Upper lobe of left lung (tissue), 6 donors: ENCODE data around the gene SBSN. TPM values are rescaled to one million over a fixed set of nuclear protein-coding genes. Genes with fewer than 3 reads are reported as not detected.

Experiments used
- ATAC-seq, 2 donors: fragments of 200-7000 bp; cut with Tn5 transposase; one replicate each; pipeline ENCODE4 v1.9.1; 2022; ENCODE audit warnings: mild to moderate bottlenecking in 2 of 2, moderate library complexity in 2 of 2; ENCODE audit not compliant: low FRiP score in 2 of 2
- DNase-seq, 2 donors: peaks; one replicate each; pipeline ENCODE4 v3.0.0-alpha.2; 2019 to 2020
- H3K27ac ChIP-seq, 4 donors: fragments of 200-600 bp; sonication (generic); one replicate each; pipeline ENCODE4 v1.5.1; 2016 to 2019
- H3K27me3 ChIP-seq, 4 donors: fragments of 200-600 bp; sonication (generic); one replicate each; pipeline ENCODE4 v1.5.1; 2017 to 2019
- H3K36me3 ChIP-seq, 4 donors: fragments of 200-600 bp; sonication (generic); one replicate each; pipeline ENCODE4 v1.5.1; 2016 to 2019
- H3K4me1 ChIP-seq, 4 donors: fragments of 200-600 bp; sonication (generic); one replicate each; pipeline ENCODE4 v1.5.1; 2018 to 2019
- H3K4me3 ChIP-seq, 4 donors: fragments of 200-600 bp; sonication (generic); one replicate each; pipeline ENCODE4 v1.5.1; 2017 to 2019; ENCODE audit warnings: mild to moderate bottlenecking in 2 of 4, moderate library complexity in 1 of 4
- H3K9me3 ChIP-seq, 4 donors: fragments of 200-600 bp; sonication (generic); one replicate each; pipeline ENCODE4 v1.5.1; 2018 to 2019
- EP300 ChIP-seq, 4 donors: sonication (generic); formaldehyde crosslinking; IDR thresholded peaks; one replicate each; pipeline ENCODE4 v1.5.1; 2017; ENCODE audit warnings: antibody characterized with exemption in 4 of 4, control low read depth in 2 of 4
- POLR2A ChIP-seq, 4 donors: fragments of 450-650 bp; IDR thresholded peaks; one replicate each; pipeline ENCODE4 v1.5.1; 2016 to 2017; ENCODE audit warnings: antibody characterized with exemption in 4 of 4, mild to moderate bottlenecking in 2 of 4
- POLR2AphosphoS5 ChIP-seq, 2 donors: sonication (generic); formaldehyde crosslinking; IDR thresholded peaks; one replicate each; pipeline ENCODE4 v1.5.1; 2017; ENCODE audit warnings: antibody characterized with exemption in 2 of 2
- WGBS, 2 donors: methylation state at CpG; one replicate each; pipeline ENCODE4 v1.1.5; 2017 to 2018; 5-methylcytosine and 5-hydroxymethylcytosine counted together
- total RNA-seq, 6 donors: library from RNA; depleted of rRNA in 4 of 6; stranded (reverse); fragments of >200 nt in 4 of 6; gene quantifications; one replicate each; pipeline versions ENCODE4 v1.1.0 to v1.2.1, GENCODE V29; 2016 to 2021
- TF ChIP-seq, protein P1 (sequence below), 6 experiments: fragments of 450-650 bp in 4 of 6; fragments of 200-600 bp in 2 of 6; sonication (generic) in 2 of 6; IDR thresholded peaks; one replicate each; pipeline ENCODE4 v1.5.1; 2016 to 2019; ENCODE audit warnings: antibody characterized with exemption in 6 of 6
- donor health status: DM: no; HTN: no; CAD: no; lungs with moderate emphysema.
- donor health status: DM: no; HTN: yes; CAD: no; lungs with severe emphysema.

The SBSN gene, protein sequence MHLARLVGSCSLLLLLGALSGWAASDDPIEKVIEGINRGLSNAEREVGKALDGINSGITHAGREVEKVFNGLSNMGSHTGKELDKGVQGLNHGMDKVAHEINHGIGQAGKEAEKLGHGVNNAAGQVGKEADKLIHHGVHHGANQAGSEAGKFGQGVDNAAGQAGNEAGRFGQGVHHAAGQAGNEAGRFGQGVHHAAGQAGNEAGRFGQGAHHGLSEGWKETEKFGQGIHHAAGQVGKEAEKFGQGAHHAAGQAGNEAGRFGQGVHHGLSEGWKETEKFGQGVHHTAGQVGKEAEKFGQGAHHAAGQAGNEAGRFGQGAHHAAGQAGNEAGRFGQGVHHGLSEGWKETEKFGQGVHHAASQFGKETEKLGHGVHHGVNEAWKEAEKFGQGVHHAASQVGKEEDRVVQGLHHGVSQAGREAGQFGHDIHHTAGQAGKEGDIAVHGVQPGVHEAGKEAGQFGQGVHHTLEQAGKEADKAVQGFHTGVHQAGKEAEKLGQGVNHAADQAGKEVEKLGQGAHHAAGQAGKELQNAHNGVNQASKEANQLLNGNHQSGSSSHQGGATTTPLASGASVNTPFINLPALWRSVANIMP
- total RNA-seq, result not detected

DNA sequence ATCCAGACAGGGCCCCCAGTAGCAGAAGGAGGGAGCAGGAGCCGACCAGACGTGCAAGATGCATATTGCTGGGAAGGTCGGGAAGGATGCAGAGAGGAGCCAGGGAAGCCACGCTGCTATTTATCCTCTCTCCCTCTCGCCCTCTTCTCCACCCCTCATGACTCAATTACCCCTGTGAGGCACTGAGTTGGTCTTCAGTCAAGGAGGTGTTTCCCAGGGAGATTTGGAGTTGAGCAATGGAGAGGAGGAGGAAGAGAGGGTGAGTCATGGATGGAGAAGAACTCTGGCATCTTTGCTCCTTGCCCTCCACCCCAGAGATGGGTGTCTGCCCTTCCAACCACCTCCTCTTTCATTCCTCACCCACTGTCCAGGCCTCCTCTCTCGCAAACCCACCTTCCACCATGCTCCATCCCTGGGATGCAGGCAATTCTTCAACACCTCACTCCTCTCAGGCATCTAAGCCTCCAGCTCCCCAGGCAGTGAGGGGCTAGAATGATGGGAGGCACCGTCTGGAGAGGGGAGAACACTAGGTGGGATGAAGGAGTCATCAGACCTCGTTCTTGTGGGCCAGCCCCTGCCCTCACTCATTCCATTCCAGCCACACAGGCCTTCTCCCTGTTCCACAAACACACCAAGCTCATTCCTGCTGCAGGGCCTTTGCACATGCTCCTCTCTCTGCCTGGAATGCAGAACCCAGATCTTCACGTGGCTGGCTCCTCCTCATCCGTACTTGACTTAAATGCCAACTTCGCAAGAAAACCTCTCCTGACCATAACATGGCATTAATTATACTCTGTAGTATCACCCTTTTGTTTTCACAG, at the start of gene SBSN:
TSS of gene SBSN (minus strand) at position 94 of the 821 bp plus-strand sequence. CDS start at position 64, 30 bp downstream.
- no peak within 1 kb of the TSS for H3K27ac ChIP-seq
- TF ChIP-seq, protein P1, sequence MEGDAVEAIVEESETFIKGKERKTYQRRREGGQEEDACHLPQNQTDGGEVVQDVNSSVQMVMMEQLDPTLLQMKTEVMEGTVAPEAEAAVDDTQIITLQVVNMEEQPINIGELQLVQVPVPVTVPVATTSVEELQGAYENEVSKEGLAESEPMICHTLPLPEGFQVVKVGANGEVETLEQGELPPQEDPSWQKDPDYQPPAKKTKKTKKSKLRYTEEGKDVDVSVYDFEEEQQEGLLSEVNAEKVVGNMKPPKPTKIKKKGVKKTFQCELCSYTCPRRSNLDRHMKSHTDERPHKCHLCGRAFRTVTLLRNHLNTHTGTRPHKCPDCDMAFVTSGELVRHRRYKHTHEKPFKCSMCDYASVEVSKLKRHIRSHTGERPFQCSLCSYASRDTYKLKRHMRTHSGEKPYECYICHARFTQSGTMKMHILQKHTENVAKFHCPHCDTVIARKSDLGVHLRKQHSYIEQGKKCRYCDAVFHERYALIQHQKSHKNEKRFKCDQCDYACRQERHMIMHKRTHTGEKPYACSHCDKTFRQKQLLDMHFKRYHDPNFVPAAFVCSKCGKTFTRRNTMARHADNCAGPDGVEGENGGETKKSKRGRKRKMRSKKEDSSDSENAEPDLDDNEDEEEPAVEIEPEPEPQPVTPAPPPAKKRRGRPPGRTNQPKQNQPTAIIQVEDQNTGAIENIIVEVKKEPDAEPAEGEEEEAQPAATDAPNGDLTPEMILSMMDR (IDR thresholded peaks at IDR 0.05), result no peak
- TF ChIP-seq POLR2A (IDR thresholded peaks at IDR 0.05) (no peak), POLR2AphosphoS5 (IDR thresholded peaks at IDR 0.05) (no peak), EP300 (IDR thresholded peaks at IDR 0.05) (no peak)
- no peaks in the 10 kb centered on the region for H3K9me3 ChIP-seq
- no peaks in the 10 kb centered on the region for H3K36me3 ChIP-seq
- H3K4me1 ChIP-seq, result peaks cover 2 to 4% (median 3%) of the 10 kb centered on the region in 4 donors
- 73 to 75% methylated on average over 11 of the region's 11 CpGs for WGBS, 2 donors
- no peak within 1 kb of the TSS for H3K4me3 ChIP-seq
- peaks cover 0 to 4% (median 4%) of the 10 kb centered on the region in 4 donors for H3K27me3 ChIP-seq
- DNase-seq (no peak), ATAC-seq (no peak)

DNA sequence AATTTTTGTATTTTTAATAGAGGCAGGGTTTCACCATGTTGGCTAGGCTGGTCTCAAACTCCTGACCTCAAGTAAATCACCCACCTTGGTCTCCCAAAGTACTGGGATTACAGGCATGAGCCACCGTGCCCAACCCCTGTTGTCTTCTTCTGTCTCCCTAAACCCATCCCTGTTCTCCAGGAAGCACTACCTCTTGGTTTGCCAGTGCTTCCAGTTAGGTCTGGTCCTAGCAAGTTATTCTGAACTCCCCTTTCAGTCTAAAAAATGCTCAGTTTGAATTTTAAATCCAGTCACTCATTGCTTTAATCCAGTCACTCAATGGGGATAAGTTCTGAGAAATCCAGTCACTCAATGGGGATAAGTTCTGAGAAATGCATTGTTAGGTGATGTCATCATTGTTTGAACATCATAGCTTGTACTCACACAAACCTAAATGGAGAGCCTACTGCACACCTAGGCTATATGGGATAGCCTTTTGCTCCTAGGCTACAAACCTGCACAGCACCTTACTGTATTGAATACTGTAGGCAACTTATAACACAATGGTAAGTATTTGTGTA, 43.4 kb upstream of the SBSN start:
- ATAC-seq (no peak), DNase-seq (no peak)
- no peak overlapping the region for H3K27ac ChIP-seq
- H3K4me3 ChIP-seq, result no peak overlapping the region
- H3K4me1 ChIP-seq, result no peaks in the 10 kb centered on the region
- H3K9me3 ChIP-seq, result peaks cover 7 to 12% (median 10%) of the 10 kb centered on the region in 4 donors
- WGBS, 2 donors, result 64 to 88% methylated on average over 1 of the region's 1 CpG
- H3K36me3 ChIP-seq, result no peaks in the 10 kb centered on the region
- no peaks in the 10 kb centered on the region for H3K27me3 ChIP-seq
- TF ChIP-seq, protein P1 (IDR thresholded peaks at IDR 0.05), result no peak
- TF ChIP-seq POLR2A (IDR thresholded peaks at IDR 0.05), result no peak
- TF ChIP-seq POLR2AphosphoS5 (IDR thresholded peaks at IDR 0.05), result no peak
- TF ChIP-seq EP300 (IDR thresholded peaks at IDR 0.05), result no peak

DNA sequence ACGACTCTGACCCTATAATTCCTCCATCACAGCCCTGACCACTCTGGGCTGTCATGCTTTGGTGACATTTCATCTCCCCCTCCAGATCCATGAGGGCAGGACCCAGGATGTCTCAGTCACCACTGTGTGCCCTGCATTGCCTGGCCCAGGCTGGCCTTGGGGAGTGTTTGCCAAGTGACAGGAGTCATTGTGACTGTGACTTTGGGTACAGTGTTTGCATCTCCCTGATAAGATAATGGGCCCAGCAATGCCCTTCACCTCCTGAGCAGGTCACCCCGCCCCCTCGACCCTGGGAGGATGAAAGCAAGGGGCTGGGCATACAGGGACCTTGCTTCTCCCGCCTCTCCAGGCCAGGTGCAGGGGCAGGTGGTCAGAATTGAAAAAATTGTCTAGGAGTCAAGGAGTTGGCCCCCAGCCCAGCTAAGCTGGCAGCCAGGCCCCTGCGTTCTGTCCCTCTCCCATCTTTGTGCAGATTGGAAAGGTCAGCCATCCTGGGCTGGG, 41.2 kb upstream of the SBSN start:
- no peaks in the 10 kb centered on the region for H3K36me3 ChIP-seq
- no peak overlapping the region for H3K27ac ChIP-seq
- DNase-seq (no peak), ATAC-seq (no peak)
- WGBS, 2 donors, result 50 to 65% methylated on average over 2 to 5 of the region's 5 CpGs
- no peaks in the 10 kb centered on the region for H3K9me3 ChIP-seq
- TF ChIP-seq EP300 (IDR thresholded peaks at IDR 0.05) (no peak), POLR2A (IDR thresholded peaks at IDR 0.05) (no peak), POLR2AphosphoS5 (IDR thresholded peaks at IDR 0.05) (no peak)
- TF ChIP-seq, protein P1 (IDR thresholded peaks at IDR 0.05), result no peak
- H3K4me3 ChIP-seq, result no peak overlapping the region
- H3K27me3 ChIP-seq, result no peaks in the 10 kb centered on the region
- no peaks in the 10 kb centered on the region for H3K4me1 ChIP-seq

DNA sequence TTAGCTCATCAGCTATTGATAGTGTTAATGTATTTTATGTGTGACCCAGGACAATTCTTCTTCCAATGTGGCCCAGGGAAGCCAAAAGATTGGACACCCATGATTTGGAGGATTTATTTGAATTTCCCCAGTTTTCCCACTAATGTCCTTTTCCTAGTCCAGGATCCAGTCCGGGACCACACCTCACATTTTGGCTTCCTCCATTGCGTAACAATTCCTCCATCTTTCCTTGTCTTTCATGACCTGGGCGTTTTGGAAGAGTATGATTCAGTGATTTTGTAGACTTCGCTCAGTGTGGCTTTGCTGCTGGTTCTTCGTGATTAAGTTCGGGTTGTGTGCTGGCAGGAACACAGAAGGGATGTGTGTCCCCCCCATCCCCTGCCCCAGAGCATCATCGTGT, 38.6 kb upstream of the SBSN start:
- Histone ChIP-seq H3K4me3 (no peak overlapping the region), H3K27me3 (no peaks in the 10 kb centered on the region), H3K4me1 (no peaks in the 10 kb centered on the region), H3K27ac (no peak overlapping the region), H3K36me3 (no peaks in the 10 kb centered on the region), H3K9me3 (no peaks in the 10 kb centered on the region)
- no peak for DNase-seq
- 75 to 79% methylated on average over 7 of the region's 7 CpGs for WGBS, 2 donors
- ATAC-seq, result no peak
- TF ChIP-seq POLR2AphosphoS5 (IDR thresholded peaks at IDR 0.05) (no peak), POLR2A (IDR thresholded peaks at IDR 0.05) (no peak), EP300 (IDR thresholded peaks at IDR 0.05) (no peak)
- TF ChIP-seq, protein P1 (IDR thresholded peaks at IDR 0.05), result no peak
